Measurements from ENCODE around the gene ZNF367.
"Not testable (repeated sequence)": the region's sequence is repeated elsewhere in the genome, so short reads cannot be mapped to it uniquely, and the experiment has no call there.

Gene ZNF367

GRCh38 chr9:96395964-96396363 is 22.2 kb downstream of the ZNF367 start:
- DNase-seq: no peak

GRCh38 chr9:96394832-96395496 is 23.2 kb downstream of the ZNF367 start:
- DNase-seq: no peak

- no peak for DNase-seq
Observed at GRCh38 chr9:96392263-96392662, 25.9 kb downstream of the ZNF367 start.

GRCh38 chr9:96391021-96391765 is 27.0 kb downstream of the ZNF367 start:
- DNase-seq: no peak

GRCh38 chr9:96388144-96388543 is 30.0 kb downstream of the ZNF367 start:
- DNase-seq: no peak

- no peak for DNase-seq
Observed at GRCh38 chr9:96386157-96386556, 32.0 kb downstream of the ZNF367 start.

GRCh38 chr9:96383165-96383942 is 34.8 kb downstream of the ZNF367 start, which contains the start of gene SLC35D2:
TSS of gene SLC35D2 (minus strand) at chr9:96383711. CDS start at chr9:96383634, 77 bp downstream.
- peak; percentile 22 for DNase-seq

- DNase-seq: no peak
Observed at GRCh38 chr9:96382839-96383164, 35.4 kb downstream of the ZNF367 start.

GRCh38 chr9:96382175-96382574 is 36.0 kb downstream of the ZNF367 start:
- DNase-seq: no peak

- DNase-seq: no peak
Observed at GRCh38 chr9:96381696-96382095, 36.5 kb downstream of the ZNF367 start.

- no peak for DNase-seq
Observed at GRCh38 chr9:96381125-96381524, 37.0 kb downstream of the ZNF367 start.

GRCh38 chr9:96379461-96379860 is 38.7 kb downstream of the ZNF367 start:
- DNase-seq: no peak

- no peak for DNase-seq
Observed at GRCh38 chr9:96378187-96378586, 40.0 kb downstream of the ZNF367 start.

GRCh38 chr9:96376891-96377874 is 41.0 kb downstream of the ZNF367 start:
- no peak for DNase-seq

- not testable (repeated sequence) for DNase-seq
Observed at GRCh38 chr9:96375507-96375906, 42.7 kb downstream of the ZNF367 start.

GRCh38 chr9:96367943-96368342 is 50.2 kb downstream of the ZNF367 start:
- DNase-seq: no peak

- no peak for DNase-seq
Observed at GRCh38 chr9:96363175-96363967, 54.8 kb downstream of the ZNF367 start.

- DNase-seq: not testable (repeated sequence)
Observed at GRCh38 chr9:96362119-96362518, 56.1 kb downstream of the ZNF367 start.

GRCh38 chr9:96361668-96362067 is 56.5 kb downstream of the ZNF367 start:
- no peak for DNase-seq

GRCh38 chr9:96360976-96361375 is 57.2 kb downstream of the ZNF367 start:
- DNase-seq: no peak

GRCh38 chr9:96360523-96360922 is 57.6 kb downstream of the ZNF367 start:
- DNase-seq: not testable (repeated sequence)

GRCh38 chr9:96350866-96351265 is 67.3 kb downstream of the ZNF367 start:
- no peak for DNase-seq

Measured in activated CD4-positive, alpha-beta T cell treated with anti-CD3 and anti-CD28 coated beads, Interleukin-2, Interleukin-6, amounts not matched to agents 100 ng/mL and 50 ng/mL, durations not matched to agents 16 hours and 8 hours (primary cell).